Measurements from ENCODE around the gene SRD5A3. TPM values are rescaled to one million over a fixed set of nuclear protein-coding genes. Genes with fewer than 3 reads are reported as not detected.
"Not testable (repeated sequence)": the region's sequence is repeated elsewhere in the genome, so short reads cannot be mapped to it uniquely, and the experiment has no call there.

SRD5A3 gene
- total RNA-seq, 1 donor from 2014 or later, result 39.5 TPM

GRCh38 chr4:55358668-55359067, 12.6 kb downstream of the SRD5A3 start:
- peak overlapping the region; percentile 40 for H3K9ac ChIP-seq (ENCODE audit: low read length)
- peak overlapping the region; percentile 60 for H3K27ac ChIP-seq (ENCODE audit: low read depth, low read length)

GRCh38 chr4:55359397-55359916, 13.4 kb downstream of the SRD5A3 start:
- peak; percentile 38 for DNase-seq (ENCODE audit: low read depth)
- Mint-ChIP-seq H3K27ac (ENCODE audit: unreplicated experiment) (no peak overlapping the region), H3K4me3 (ENCODE audit: unreplicated experiment) (no peak overlapping the region)

More at GRCh38 chr4:55358668-55359067, 12.6 kb downstream of the SRD5A3 start:
- Histone ChIP-seq H2AFZ (ENCODE audit: low read depth, low read length) (no peak overlapping the region), H3K9me3 (ENCODE audit: insufficient read depth, low read depth, low read length) (no peaks in the 10 kb centered on the region), H3K4me3 (ENCODE audit: insufficient read depth, low read depth, low read length) (no peak overlapping the region), H3K4me1 (ENCODE audit: insufficient read depth, low read length) (peaks cover 25% of the 10 kb centered on the region), H3K27me3 (ENCODE audit: insufficient read depth, low read length) (no peaks in the 10 kb centered on the region), H3K79me2 (ENCODE audit: insufficient read depth, low read length) (no peaks in the 10 kb centered on the region), H3K36me3 (ENCODE audit: insufficient read depth, low read length) (no peaks in the 10 kb centered on the region), H4K20me1 (ENCODE audit: insufficient read depth, low read length) (no peaks in the 10 kb centered on the region), H3K4me2 (ENCODE audit: low read length) (peak overlapping the region; percentile 66)
- DNase-seq (ENCODE audit: low read depth) (peak; percentile 80), FAIRE-seq (peak; percentile 50)
- Mint-ChIP-seq H3K4me3 (ENCODE audit: unreplicated experiment) (no peak overlapping the region), H3K9me3 (ENCODE audit: unreplicated experiment) (no peaks in the 10 kb centered on the region), H3K27ac (ENCODE audit: unreplicated experiment) (no peak overlapping the region), H3K27me3 (ENCODE audit: low read depth, unreplicated experiment) (no peaks in the 10 kb centered on the region), H3K36me3 (ENCODE audit: low read depth, unreplicated experiment) (peaks cover 7% of the 10 kb centered on the region), H3K4me1 (ENCODE audit: low read depth, unreplicated experiment) (peaks cover 11% of the 10 kb centered on the region)
- TF ChIP-seq, protein P1, sequence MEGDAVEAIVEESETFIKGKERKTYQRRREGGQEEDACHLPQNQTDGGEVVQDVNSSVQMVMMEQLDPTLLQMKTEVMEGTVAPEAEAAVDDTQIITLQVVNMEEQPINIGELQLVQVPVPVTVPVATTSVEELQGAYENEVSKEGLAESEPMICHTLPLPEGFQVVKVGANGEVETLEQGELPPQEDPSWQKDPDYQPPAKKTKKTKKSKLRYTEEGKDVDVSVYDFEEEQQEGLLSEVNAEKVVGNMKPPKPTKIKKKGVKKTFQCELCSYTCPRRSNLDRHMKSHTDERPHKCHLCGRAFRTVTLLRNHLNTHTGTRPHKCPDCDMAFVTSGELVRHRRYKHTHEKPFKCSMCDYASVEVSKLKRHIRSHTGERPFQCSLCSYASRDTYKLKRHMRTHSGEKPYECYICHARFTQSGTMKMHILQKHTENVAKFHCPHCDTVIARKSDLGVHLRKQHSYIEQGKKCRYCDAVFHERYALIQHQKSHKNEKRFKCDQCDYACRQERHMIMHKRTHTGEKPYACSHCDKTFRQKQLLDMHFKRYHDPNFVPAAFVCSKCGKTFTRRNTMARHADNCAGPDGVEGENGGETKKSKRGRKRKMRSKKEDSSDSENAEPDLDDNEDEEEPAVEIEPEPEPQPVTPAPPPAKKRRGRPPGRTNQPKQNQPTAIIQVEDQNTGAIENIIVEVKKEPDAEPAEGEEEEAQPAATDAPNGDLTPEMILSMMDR (IDR thresholded peaks at IDR 0.05; ENCODE audit: insufficient read depth, low read depth, low read length), result no peak
- TF ChIP-seq EZH2 (IDR thresholded peaks at IDR 0.05; ENCODE audit: insufficient read depth, low read length), result no peak

GRCh38 chr4:55362938-55363337, 16.9 kb downstream of the SRD5A3 start:
- not testable (repeated sequence) for H3K27me3 ChIP-seq (ENCODE audit: insufficient read depth, low read length); FAIRE-seq; H3K9me3 Mint-ChIP-seq (ENCODE audit: unreplicated experiment); H3K4me2 ChIP-seq (ENCODE audit: low read length); H3K79me2 ChIP-seq (ENCODE audit: insufficient read depth, low read length); H3K9ac ChIP-seq (ENCODE audit: low read length); H3K4me3 ChIP-seq (ENCODE audit: insufficient read depth, low read depth, low read length); H2AFZ ChIP-seq (ENCODE audit: low read depth, low read length); DNase-seq (ENCODE audit: low read depth); H3K27me3 Mint-ChIP-seq (ENCODE audit: low read depth, unreplicated experiment); H4K20me1 ChIP-seq (ENCODE audit: insufficient read depth, low read length); H3K4me3 Mint-ChIP-seq (ENCODE audit: unreplicated experiment); H3K27ac ChIP-seq (ENCODE audit: low read depth, low read length); H3K4me1 Mint-ChIP-seq (ENCODE audit: low read depth, unreplicated experiment); H3K9me3 ChIP-seq (ENCODE audit: insufficient read depth, low read depth, low read length); H3K36me3 ChIP-seq (ENCODE audit: insufficient read depth, low read length); H3K27ac Mint-ChIP-seq (ENCODE audit: unreplicated experiment)
- peaks cover 15% of the 10 kb centered on the region for H3K36me3 Mint-ChIP-seq (ENCODE audit: low read depth, unreplicated experiment)
- H3K4me1 ChIP-seq (ENCODE audit: insufficient read depth, low read length), result peaks cover 20% of the 10 kb centered on the region

More at GRCh38 chr4:55359397-55359916, 13.4 kb downstream of the SRD5A3 start:
- Mint-ChIP-seq H3K36me3 (ENCODE audit: low read depth, unreplicated experiment) (peaks cover 7% of the 10 kb centered on the region), H3K27me3 (ENCODE audit: low read depth, unreplicated experiment) (no peaks in the 10 kb centered on the region), H3K9me3 (ENCODE audit: unreplicated experiment) (no peaks in the 10 kb centered on the region), H3K4me1 (ENCODE audit: low read depth, unreplicated experiment) (peaks cover 11% of the 10 kb centered on the region)
- H3K4me2 ChIP-seq (ENCODE audit: low read length), result peak overlapping the region; percentile 66
- no peaks in the 10 kb centered on the region for H3K9me3 ChIP-seq (ENCODE audit: insufficient read depth, low read depth, low read length)
- peaks cover 25% of the 10 kb centered on the region for H3K4me1 ChIP-seq (ENCODE audit: insufficient read depth, low read length)
- peak overlapping the region; percentile 60 for H3K27ac ChIP-seq (ENCODE audit: low read depth, low read length)
- H3K36me3 ChIP-seq (ENCODE audit: insufficient read depth, low read length), result no peaks in the 10 kb centered on the region
- TF ChIP-seq EZH2 (IDR thresholded peaks at IDR 0.05; ENCODE audit: insufficient read depth, low read length), result no peak
- TF ChIP-seq, protein P1 (IDR thresholded peaks at IDR 0.05; ENCODE audit: insufficient read depth, low read depth, low read length), result no peak
- H3K4me3 ChIP-seq (ENCODE audit: insufficient read depth, low read depth, low read length), result no peak overlapping the region
- no peaks in the 10 kb centered on the region for H4K20me1 ChIP-seq (ENCODE audit: insufficient read depth, low read length)
- H3K79me2 ChIP-seq (ENCODE audit: insufficient read depth, low read length), result no peaks in the 10 kb centered on the region
- no peak for FAIRE-seq
- H3K27me3 ChIP-seq (ENCODE audit: insufficient read depth, low read length), result no peaks in the 10 kb centered on the region
- peak overlapping the region; percentile 40 for H3K9ac ChIP-seq (ENCODE audit: low read length)
- peak overlapping the region; percentile 51 for H2AFZ ChIP-seq (ENCODE audit: low read depth, low read length)
